A549 (cell line): ENCODE measurements around the gene MDC1. TPM values are rescaled to one million over a fixed set of nuclear protein-coding genes. Genes with fewer than 3 reads are reported as not detected.

Experiments used
- ATAC-seq, 2 experiments: fragments of 200-7000 bp in 1 of 2; fragments of >200 bp in 1 of 2; cut with Nextera tagmentation in 1 of 2; cut with Tn5 transposase in 1 of 2; 3 replicates each; pipeline versions ENCODE4 v1.8.0 to v1.9.1; 2018 to 2020; ENCODE audit warnings: mild to moderate bottlenecking in 1 of 2, moderate library complexity in 1 of 2
- CTCF ChIA-PET: fragments of 300-600 bp; sonication (Branson Sonifier 250); formaldehyde crosslinking; extraction: SDS; loops from one replicate; lab custom pipeline; 2021; ENCODE audit warnings: antibody characterized with exemption, inconsistent platforms; lab: Yijun Ruan, JAX
- POLR2A ChIA-PET: fragments of 350-600 bp; formaldehyde crosslinking; extraction: SDS; loops from one replicate; lab custom pipeline; 2021; ENCODE audit warnings: antibody characterized with exemption, inconsistent platforms; lab: Yijun Ruan, JAX
- DNase-seq, 2 experiments: peaks; one replicate each; pipeline versions ENCODE4 v3.0.0 to v3.0.0-alpha.2; 2011 to 2016; ENCODE audit warnings: low read depth in 1 of 2, low spot score in 1 of 2
- FAIRE-seq: peaks from 2 replicates; lab custom pipeline; 2011; peaks lifted over from hg19 to GRCh38; lab: Jason Lieb, UNC
- H3K27ac ChIP-seq, 2 experiments: fragments of >200 bp; sonication (Bioruptor Twin); formaldehyde crosslinking; 3 replicates each; pipeline ENCODE4 v1.5.1; 2016 to 2017
- H3K4me1 ChIP-seq: fragments of >200 bp; sonication (Bioruptor Twin); formaldehyde crosslinking; 3 replicates; pipeline ENCODE4 v1.6.1; 2016
- H3K4me2 ChIP-seq: fragments of >200 bp; sonication (Bioruptor Twin); formaldehyde crosslinking; 3 replicates; pipeline ENCODE4 v1.6.1; 2016
- H3K4me3 ChIP-seq: fragments of >200 bp; sonication (Bioruptor Twin); formaldehyde crosslinking; 3 replicates; pipeline ENCODE4 v1.5.1; 2016
- H3K9me3 ChIP-seq: fragments of >200 bp; sonication (Bioruptor Twin); formaldehyde crosslinking; 3 replicates; pipeline ENCODE4 v1.6.1; 2016
- BCL3 ChIP-seq: fragments of >200 bp; sonication (Bioruptor Twin); formaldehyde crosslinking; IDR thresholded peaks from 3 replicates; pipeline ENCODE4 v1.6.1; 2016
- BHLHE40 ChIP-seq: IDR thresholded peaks from 2 replicates; pipeline ENCODE4 v1.6.1; 2012; ENCODE audit warnings: low read depth, low read length, inconsistent platforms
- CBX8 ChIP-seq: fragments of 200-600 bp; sonication (generic); IDR thresholded peaks from 2 replicates; pipeline ENCODE4 v1.6.1; 2016
- CEBPB ChIP-seq, 2 experiments: fragments of >200 bp in 1 of 2; sonication (Bioruptor Twin) in 1 of 2; formaldehyde crosslinking in 1 of 2; IDR thresholded peaks; 2 replicates each; pipeline ENCODE4 v1.6.1; 2012 to 2016
- CHD2 ChIP-seq: fragments of 150-350 bp; IDR thresholded peaks from 2 replicates; pipeline ENCODE4 v1.6.1; 2014; ENCODE audit warnings: low read length; ENCODE audit not compliant: partially characterized antibody
- EHF ChIP-seq: fragments of 250-450 bp; sonication (Bioruptor Pico); IDR thresholded peaks from 2 replicates; pipeline ENCODE4 v1.5.0; 2020; ENCODE audit warnings: mild to moderate bottlenecking
- ELK1 ChIP-seq: fragments of 150-350 bp; IDR thresholded peaks from 2 replicates; pipeline ENCODE4 v1.6.1; 2014; ENCODE audit warnings: low read depth, mild to moderate bottlenecking, low read length
- EP300 ChIP-seq, 2 experiments: fragments of >200 bp; sonication (Bioruptor Twin); formaldehyde crosslinking; IDR thresholded peaks; 2 replicates in 1 of 2; 3 replicates in 1 of 2; pipeline ENCODE4 v1.6.1; 2016 to 2017
- FOSB ChIP-seq: fragments of 250-450 bp; sonication (Bioruptor Pico); IDR thresholded peaks from 2 replicates; pipeline ENCODE4 v1.5.0; 2020; ENCODE audit warnings: mild to moderate bottlenecking, moderate library complexity
- FOXS1 ChIP-seq: fragments of 250-450 bp; sonication (Bioruptor Pico); IDR thresholded peaks from 2 replicates; pipeline ENCODE4 v1.5.0; 2020; ENCODE audit warnings: mild to moderate bottlenecking, moderate library complexity
- HEYL ChIP-seq: fragments of 250-450 bp; sonication (Bioruptor Pico); IDR thresholded peaks from 2 replicates; pipeline ENCODE4 v1.8.0; 2021; ENCODE audit warnings: mild to moderate bottlenecking, moderate library complexity
- HOXA7 ChIP-seq: fragments of 250-450 bp; sonication (Bioruptor Pico); IDR thresholded peaks from 2 replicates; pipeline ENCODE4 v1.5.0; 2020; ENCODE audit warnings: mild to moderate bottlenecking, moderate library complexity
- HOXB13 ChIP-seq: fragments of 250-450 bp; sonication (Bioruptor Pico); IDR thresholded peaks from 2 replicates; pipeline ENCODE4 v1.5.0; 2020; ENCODE audit warnings: low read depth, mild to moderate bottlenecking, moderate library complexity
- HOXB5 ChIP-seq: fragments of 250-450 bp; sonication (Bioruptor Pico); IDR thresholded peaks from 2 replicates; pipeline ENCODE4 v1.5.0; 2020; ENCODE audit warnings: mild to moderate bottlenecking, moderate library complexity
- JUN ChIP-seq, 2 experiments: fragments of >200 bp; sonication (Bioruptor Twin); formaldehyde crosslinking; IDR thresholded peaks; 2 replicates in 1 of 2; 3 replicates in 1 of 2; pipeline ENCODE4 v1.6.1; 2016 to 2017
- KDM5A ChIP-seq: fragments of 200-600 bp; sonication (generic); IDR thresholded peaks from 2 replicates; pipeline ENCODE4 v1.6.1; 2016; ENCODE audit warnings: antibody characterized with exemption, mild to moderate bottlenecking
- MAX ChIP-seq: IDR thresholded peaks from 2 replicates; pipeline ENCODE4 v1.6.1; 2012
- NPAS2 ChIP-seq: fragments of 250-450 bp; sonication (Bioruptor Pico); IDR thresholded peaks from 2 replicates; pipeline ENCODE4 v1.8.0; 2022; ENCODE audit warnings: mild to moderate bottlenecking, moderate library complexity, borderline replicate concordance
- POLR2AphosphoS2 ChIP-seq: conservative IDR thresholded peaks from 2 replicates; pipeline ENCODE4 v1.6.1; 2012; ENCODE audit warnings: low read length, improper control_type of control experiment, inconsistent platforms
- RFX5 ChIP-seq: fragments of 450-650 bp; IDR thresholded peaks from 2 replicates; pipeline ENCODE4 v1.7.1; 2014; ENCODE audit warnings: antibody characterized with exemption, mild to moderate bottlenecking, moderate library complexity
- TP53 ChIP-seq: fragments of 250-450 bp; sonication (Bioruptor Pico); IDR thresholded peaks from 2 replicates; pipeline ENCODE4 v1.5.0; 2021; ENCODE audit warnings: mild to moderate bottlenecking, moderate library complexity
- ZC3H11A ChIP-seq: fragments of 450-650 bp; IDR thresholded peaks from 2 replicates; pipeline ENCODE4 v1.6.1; 2014; ENCODE audit warnings: antibody characterized with exemption, mild to moderate bottlenecking
- ZNF302 ChIP-seq: fragments of 250-450 bp; sonication (Bioruptor Pico); IDR thresholded peaks from 2 replicates; pipeline ENCODE4 v1.9.0; 2021; ENCODE audit warnings: inconsistent platforms, mild to moderate bottlenecking, moderate library complexity
- ZSCAN20 ChIP-seq: fragments of 250-450 bp; sonication (Bioruptor Pico); IDR thresholded peaks from 2 replicates; pipeline ENCODE4 v1.8.0; 2022; ENCODE audit warnings: mild to moderate bottlenecking, moderate library complexity
- WGBS: methylation state at CpG from one replicate; pipeline ENCODE4 v1.1.6; 2017; ENCODE audit errors: missing lambda C conversion rate; 5-methylcytosine and 5-hydroxymethylcytosine counted together
- polyA plus RNA-seq, 4 experiments: library from polyadenylated mRNA; depleted of rRNA in 3 of 4; stranded (reverse); fragments of >200 nt; fragmentation: RNase III in 1 of 4; extraction: RNeasy Plus Mini Kit Qiagen cat#74134 plus additional on column Dnase treatment in 1 of 4; gene quantifications; 2 replicates in 3 of 4; 3 replicates in 1 of 4; pipeline ENCODE4 v1.2.3, GENCODE V29; 2011 to 2017
- TF ChIP-seq, protein P1 (sequence below): fragments of 450-650 bp; IDR thresholded peaks from 2 replicates; pipeline ENCODE4 v1.6.1; 2014; ENCODE audit warnings: antibody characterized with exemption
- TF ChIP-seq, protein P2 (sequence below): IDR thresholded peaks from 2 replicates; pipeline ENCODE4 v1.6.1; 2012; ENCODE audit warnings: low read depth, borderline replicate concordance

Gene MDC1
- polyA plus RNA-seq, 2 of the 4 experiments (the other 2 are of a cell fraction): 8.2 to 16.5 TPM

GRCh38 chr6:30741063-30741779, 24.1 kb upstream of the MDC1 start (continued):
- TF ChIP-seq CHD2 (no peak), ZSCAN20 (no peak), JUN (IDR thresholded peaks at IDR 0.05) (no peak), CEBPB (IDR thresholded peaks at IDR 0.05) (no peak), TP53 (CRISPR knock-in tag) (no peak), EHF (CRISPR knock-in tag) (no peak)
- TF ChIP-seq, protein P1, sequence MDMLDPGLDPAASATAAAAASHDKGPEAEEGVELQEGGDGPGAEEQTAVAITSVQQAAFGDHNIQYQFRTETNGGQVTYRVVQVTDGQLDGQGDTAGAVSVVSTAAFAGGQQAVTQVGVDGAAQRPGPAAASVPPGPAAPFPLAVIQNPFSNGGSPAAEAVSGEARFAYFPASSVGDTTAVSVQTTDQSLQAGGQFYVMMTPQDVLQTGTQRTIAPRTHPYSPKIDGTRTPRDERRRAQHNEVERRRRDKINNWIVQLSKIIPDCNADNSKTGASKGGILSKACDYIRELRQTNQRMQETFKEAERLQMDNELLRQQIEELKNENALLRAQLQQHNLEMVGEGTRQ: no peak
- TF ChIP-seq, protein P2, sequence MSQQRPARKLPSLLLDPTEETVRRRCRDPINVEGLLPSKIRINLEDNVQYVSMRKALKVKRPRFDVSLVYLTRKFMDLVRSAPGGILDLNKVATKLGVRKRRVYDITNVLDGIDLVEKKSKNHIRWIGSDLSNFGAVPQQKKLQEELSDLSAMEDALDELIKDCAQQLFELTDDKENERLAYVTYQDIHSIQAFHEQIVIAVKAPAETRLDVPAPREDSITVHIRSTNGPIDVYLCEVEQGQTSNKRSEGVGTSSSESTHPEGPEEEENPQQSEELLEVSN: no peak
- TF ChIP-seq, all 56 proteins: peak for 6

DNA sequence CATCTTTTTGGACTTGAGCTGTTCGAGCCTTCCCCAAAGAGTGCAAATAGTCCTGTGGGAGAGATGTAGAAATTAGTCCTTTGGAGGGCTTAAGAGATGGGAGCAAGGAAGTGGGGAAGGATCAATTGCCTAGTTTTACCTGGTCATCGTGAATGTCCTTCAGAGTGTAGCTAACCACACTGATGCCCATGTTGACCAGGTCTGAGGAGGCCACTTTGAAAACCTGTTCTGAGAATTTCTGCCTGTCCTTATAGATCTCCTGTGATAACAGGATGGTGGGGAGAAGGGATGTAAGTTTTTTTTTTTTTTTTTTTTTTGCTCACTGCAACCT, 23.4 kb upstream of the MDC1 start:
- FAIRE-seq: no peak
- no peak for DNase-seq
- Histone ChIP-seq H3K9me3 (no peaks in the 10 kb centered on the region), H3K4me3 (no peak overlapping the region), H3K4me2 (peak overlapping the region; percentile 89), H3K4me1 (peaks cover 48% of the 10 kb centered on the region), H3K27ac (peak overlapping the region in 1 of 2 experiments; percentile 97; a peak in 4 of 6 replicates)
- 90% methylated on average over 2 of the region's 2 CpGs for WGBS
- ChIA-PET POLR2A (interaction anchor here (0.7 to 3.5 kb wide), 4 partner anchors 12 to 81 kb away, joined by 5 to 17 read pairs (median 8); no protein-coding TSS in a partner anchor), CTCF (interaction anchor here (0.7 to 4.7 kb wide), 7 partner anchors 10 to 82 kb away, joined by 3 to 37 read pairs (median 4); partner anchors contain the start of gene DHX16)
- 0 out of 2 replicates have a peak, but pooled peaks have one; percentile 30 for TF ChIP-seq POLR2AphosphoS2
- no peak for TF ChIP-seq CHD2
- no peak for ATAC-seq

DNA sequence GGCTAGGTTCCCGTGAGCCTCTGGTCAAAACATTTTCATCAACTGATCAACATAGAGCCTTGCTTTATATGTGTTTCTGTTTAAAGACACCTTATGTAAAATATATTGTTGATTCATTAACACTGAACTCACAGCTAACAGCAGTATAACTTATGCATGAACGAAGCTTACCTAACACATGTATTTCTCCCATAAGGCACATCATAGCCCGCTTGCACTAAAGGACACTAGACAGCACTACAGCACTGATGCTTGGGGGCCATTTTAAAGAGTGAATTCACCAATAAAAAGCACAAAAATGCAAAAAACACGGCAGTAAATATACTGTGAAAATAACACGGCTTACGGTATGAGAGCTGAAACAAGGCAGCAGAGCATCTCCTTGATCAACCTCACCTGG, 21.5 kb upstream of the MDC1 start:
- H3K4me3 ChIP-seq: no peak overlapping the region
- ATAC-seq: no peak
- TF ChIP-seq EP300 (IDR thresholded peaks at IDR 0.05) (no peak), CEBPB (IDR thresholded peaks at IDR 0.05) (no peak), HOXB13 (CRISPR knock-in tag) (no peak), BCL3 (no peak), BHLHE40 (no peak), KDM5A (no peak), POLR2AphosphoS2 (no peak), HOXA7 (CRISPR knock-in tag) (no peak), RFX5 (no peak)
- TF ChIP-seq, all 56 proteins: peak for 0
- 87% methylated on average over 6 of the region's 6 CpGs for WGBS
- DNase-seq (no peak), FAIRE-seq (no peak)
- H3K4me1 ChIP-seq: peaks cover 38% of the 10 kb centered on the region
- no peak overlapping the region for H3K27ac ChIP-seq
- H3K4me2 ChIP-seq: no peak overlapping the region; the same call in 2 of the 3 replicates
- POLR2A ChIA-PET: interaction anchor here (0.7 to 3.5 kb wide), 3 partner anchors 10 to 43 kb away, joined by 3 to 17 read pairs (median 3); no protein-coding TSS in a partner anchor
- CTCF ChIA-PET: interaction anchor here (0.6 to 4.7 kb wide), 10 partner anchors 8 to 349 kb away, joined by 3 to 37 read pairs (median 5); no protein-coding TSS in a partner anchor
- H3K9me3 ChIP-seq: no peaks in the 10 kb centered on the region

DNA sequence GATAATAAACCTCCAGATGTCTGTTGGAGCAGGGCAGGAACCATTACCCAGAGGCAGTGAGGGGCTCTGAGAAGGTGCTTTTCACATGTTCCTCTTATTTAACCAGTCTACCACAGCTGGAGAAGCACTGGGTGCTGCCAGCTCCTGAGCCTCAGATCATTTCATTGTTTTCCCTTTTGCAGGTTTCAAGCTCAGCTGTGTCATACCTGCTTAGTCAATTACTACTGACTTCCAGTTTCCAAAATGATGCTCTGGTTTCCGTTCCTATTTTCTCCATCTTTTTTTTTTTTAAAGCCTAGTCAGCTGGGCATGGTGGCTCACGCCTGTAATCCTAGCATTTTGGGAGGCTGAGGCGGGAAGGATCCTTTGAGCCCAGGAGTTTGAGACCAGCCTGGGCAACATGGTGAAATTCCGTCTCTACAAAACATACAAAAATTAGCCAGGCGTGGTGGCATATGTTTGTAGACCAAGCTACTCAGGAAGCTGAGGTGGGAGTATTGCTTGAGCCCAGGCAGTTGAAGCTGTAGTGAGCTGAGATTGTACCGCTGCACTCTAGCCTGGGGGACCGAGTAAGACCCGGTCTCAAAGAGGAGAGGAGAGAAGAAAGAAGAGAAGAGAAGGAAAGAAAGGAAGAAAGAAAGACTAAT, 18.7 kb upstream of the MDC1 start:
- WGBS: 88% methylated on average over 8 of the region's 8 CpGs
- POLR2A ChIA-PET: no interaction called here
- H3K9me3 ChIP-seq: no peaks in the 10 kb centered on the region
- CTCF ChIA-PET: interaction anchor here (0.9 to 1.5 kb wide), 2 partner anchors 13 to 86 kb away, joined by 4 to 5 read pairs; no protein-coding TSS in a partner anchor
- peaks cover 36% of the 10 kb centered on the region for H3K4me1 ChIP-seq
- H3K27ac ChIP-seq: no peak overlapping the region
- DNase-seq (no peak), ATAC-seq (no peak), FAIRE-seq (no peak)
- H3K4me3 ChIP-seq: no peak overlapping the region
- H3K4me2 ChIP-seq: no peak overlapping the region
- no peak for TF ChIP-seq HOXB5 (CRISPR knock-in tag)
- TF ChIP-seq FOSB: no peak
- TF ChIP-seq, protein P1: no peak
- TF ChIP-seq HEYL (CRISPR knock-in tag): no peak
- no peak for TF ChIP-seq ZNF302 (CRISPR knock-in tag)
- TF ChIP-seq ZC3H11A: no peak
- no peak for TF ChIP-seq MAX
- no peak for TF ChIP-seq CHD2
- no peak for TF ChIP-seq NPAS2 (CRISPR knock-in tag)
- TF ChIP-seq ZSCAN20: no peak
- TF ChIP-seq ELK1: no peak
- no peak for TF ChIP-seq FOXS1 (CRISPR knock-in tag)
- TF ChIP-seq CBX8: no peak
